Activated naive CD8-positive, alpha-beta T cell treated with anti-CD3 and anti-CD28 coated beads for 36 hours (primary cell): Measurements from ENCODE around the gene TIAM1. TPM values are rescaled to one million over a fixed set of nuclear protein-coding genes. Genes with fewer than 3 reads are reported as not detected.
A peak's percentile ranks its signal among the peaks of the same experiment; 100 is the strongest.

Source experiments
- DNase-seq: peaks from one replicate; pipeline ENCODE4 v3.0.0; 2021
- H3K27ac Mint-ChIP-seq: one replicate; pipeline ENCODE4 v1.8.0; 2022; ENCODE audit warnings: mild to moderate bottlenecking, moderate library complexity, mixed read lengths
- H3K27me3 Mint-ChIP-seq: one replicate; pipeline ENCODE4 v1.8.0; 2022; ENCODE audit warnings: mild to moderate bottlenecking, mixed read lengths
- H3K36me3 Mint-ChIP-seq: one replicate; pipeline ENCODE4 v1.8.0; 2021; ENCODE audit warnings: mild to moderate bottlenecking, mixed read lengths
- H3K4me1 Mint-ChIP-seq: one replicate; pipeline ENCODE4 v1.8.0; 2021; ENCODE audit warnings: mixed read lengths
- H3K4me3 Mint-ChIP-seq: one replicate; pipeline ENCODE4 v1.8.0; 2022; ENCODE audit warnings: mild to moderate bottlenecking, moderate library complexity, mixed read lengths
- H3K9me3 Mint-ChIP-seq: one replicate; pipeline ENCODE4 v1.8.0; 2022; ENCODE audit warnings: mixed read lengths
- total RNA-seq, 2 experiments: library from RNA; stranded (reverse); gene quantifications; one replicate each; pipeline ENCODE4 v1.2.3, GENCODE V29; 2021

The TIAM1 gene
- total RNA-seq, 2 experiments from 2014 or later = 28.2 to 29.3 TPM

- Mint-ChIP-seq H3K27me3 (no peaks in the 10 kb centered on the region), H3K4me3 (no peak overlapping the region), H3K27ac (no peak overlapping the region), H3K36me3 (peaks cover 3% of the 10 kb centered on the region), H3K4me1 (no peaks in the 10 kb centered on the region), H3K9me3 (no peaks in the 10 kb centered on the region)
- no peak for DNase-seq
These were observed 130.3 kb downstream of the TIAM1 start for GRCh38 chr21:31213787-31214186.

GRCh38 chr21:31211836-31212235, 132.2 kb downstream of the TIAM1 start:
- H3K4me3 Mint-ChIP-seq = no peak overlapping the region
- H3K9me3 Mint-ChIP-seq = no peaks in the 10 kb centered on the region
- H3K27me3 Mint-ChIP-seq = no peaks in the 10 kb centered on the region
- peaks cover 3% of the 10 kb centered on the region for H3K36me3 Mint-ChIP-seq
- DNase-seq = no peak
- no peaks in the 10 kb centered on the region for H3K4me1 Mint-ChIP-seq
- H3K27ac Mint-ChIP-seq = no peak overlapping the region

GRCh38 chr21:31205412-31205811, 138.6 kb downstream of the TIAM1 start:
- Mint-ChIP-seq H3K36me3 (no peaks in the 10 kb centered on the region), H3K4me1 (peaks cover 8% of the 10 kb centered on the region), H3K9me3 (no peaks in the 10 kb centered on the region), H3K4me3 (no peak overlapping the region), H3K27me3 (no peaks in the 10 kb centered on the region), H3K27ac (no peak overlapping the region)
- DNase-seq = no peak

GRCh38 chr21:31204801-31205200, 139.3 kb downstream of the TIAM1 start:
- Mint-ChIP-seq H3K4me1 (peaks cover 8% of the 10 kb centered on the region), H3K27me3 (no peaks in the 10 kb centered on the region), H3K9me3 (no peaks in the 10 kb centered on the region), H3K4me3 (no peak overlapping the region), H3K27ac (no peak overlapping the region), H3K36me3 (no peaks in the 10 kb centered on the region)
- no peak for DNase-seq

GRCh38 chr21:31203431-31204054, 140.5 kb downstream of the TIAM1 start:
- H3K27me3 Mint-ChIP-seq = no peaks in the 10 kb centered on the region
- H3K9me3 Mint-ChIP-seq = no peaks in the 10 kb centered on the region
- no peak overlapping the region for H3K27ac Mint-ChIP-seq
- peaks cover 13% of the 10 kb centered on the region for H3K4me1 Mint-ChIP-seq
- DNase-seq = no peak
- no peak overlapping the region for H3K4me3 Mint-ChIP-seq
- H3K36me3 Mint-ChIP-seq = no peaks in the 10 kb centered on the region

GRCh38 chr21:31201548-31201947, 142.5 kb downstream of the TIAM1 start:
- no peak overlapping the region for H3K27ac Mint-ChIP-seq
- no peaks in the 10 kb centered on the region for H3K9me3 Mint-ChIP-seq
- H3K27me3 Mint-ChIP-seq = no peaks in the 10 kb centered on the region
- H3K4me3 Mint-ChIP-seq = no peak overlapping the region
- H3K4me1 Mint-ChIP-seq = peaks cover 21% of the 10 kb centered on the region
- DNase-seq = no peak
- H3K36me3 Mint-ChIP-seq = no peaks in the 10 kb centered on the region

- Mint-ChIP-seq H3K27me3 (no peaks in the 10 kb centered on the region), H3K4me3 (no peak overlapping the region), H3K36me3 (no peaks in the 10 kb centered on the region), H3K9me3 (no peaks in the 10 kb centered on the region), H3K4me1 (peaks cover 24% of the 10 kb centered on the region), H3K27ac (no peak overlapping the region)
- no peak for DNase-seq
These were observed 142.9 kb downstream of the TIAM1 start for GRCh38 chr21:31201144-31201543.

GRCh38 chr21:31198575-31198974, 145.5 kb downstream of the TIAM1 start:
- no peak overlapping the region for H3K4me3 Mint-ChIP-seq
- H3K4me1 Mint-ChIP-seq = peaks cover 39% of the 10 kb centered on the region
- peaks cover 7% of the 10 kb centered on the region for H3K36me3 Mint-ChIP-seq
- H3K27ac Mint-ChIP-seq = no peak overlapping the region
- DNase-seq = no peak
- no peaks in the 10 kb centered on the region for H3K27me3 Mint-ChIP-seq
- H3K9me3 Mint-ChIP-seq = no peaks in the 10 kb centered on the region

- no peak for DNase-seq
- Mint-ChIP-seq H3K27me3 (no peaks in the 10 kb centered on the region), H3K4me3 (no peak overlapping the region), H3K9me3 (no peaks in the 10 kb centered on the region), H3K36me3 (peaks cover 10% of the 10 kb centered on the region), H3K27ac (no peak overlapping the region), H3K4me1 (peaks cover 37% of the 10 kb centered on the region)
These were observed 147.3 kb downstream of the TIAM1 start for GRCh38 chr21:31196724-31197123.

GRCh38 chr21:31195334-31196015, 148.6 kb downstream of the TIAM1 start:
- H3K9me3 Mint-ChIP-seq = no peaks in the 10 kb centered on the region

GRCh38 chr21:31194510-31195293, 149.4 kb downstream of the TIAM1 start:
- Mint-ChIP-seq H3K27me3 (no peaks in the 10 kb centered on the region), H3K4me3 (no peak overlapping the region), H3K4me1 (peaks cover 42% of the 10 kb centered on the region), H3K27ac (peak overlapping the region; percentile 81), H3K36me3 (peaks cover 10% of the 10 kb centered on the region), H3K9me3 (no peaks in the 10 kb centered on the region)
- DNase-seq = no peak

More at GRCh38 chr21:31195334-31196015, 148.6 kb downstream of the TIAM1 start:
- Mint-ChIP-seq H3K27me3 (no peaks in the 10 kb centered on the region), H3K4me1 (peaks cover 37% of the 10 kb centered on the region), H3K27ac (peak overlapping the region; percentile 81), H3K36me3 (peaks cover 10% of the 10 kb centered on the region), H3K4me3 (peak overlapping the region; percentile 36)
- DNase-seq = no peak

- H3K4me3 Mint-ChIP-seq = no peak overlapping the region
- peaks cover 39% of the 10 kb centered on the region for H3K4me1 Mint-ChIP-seq
- H3K27me3 Mint-ChIP-seq = no peaks in the 10 kb centered on the region
- no peaks in the 10 kb centered on the region for H3K9me3 Mint-ChIP-seq
- H3K36me3 Mint-ChIP-seq = peaks cover 10% of the 10 kb centered on the region
- no peak for DNase-seq
- H3K27ac Mint-ChIP-seq = no peak overlapping the region
These were observed 150.3 kb downstream of the TIAM1 start for GRCh38 chr21:31193761-31194160.

- H3K4me3 Mint-ChIP-seq = no peak overlapping the region
- H3K27me3 Mint-ChIP-seq = no peaks in the 10 kb centered on the region
- H3K4me1 Mint-ChIP-seq = peaks cover 45% of the 10 kb centered on the region
- peaks cover 18% of the 10 kb centered on the region for H3K36me3 Mint-ChIP-seq
- no peak overlapping the region for H3K27ac Mint-ChIP-seq
- no peak for DNase-seq
- H3K9me3 Mint-ChIP-seq = no peaks in the 10 kb centered on the region
These were observed 152.5 kb downstream of the TIAM1 start for GRCh38 chr21:31191553-31191952.

- H3K4me1 Mint-ChIP-seq = peaks cover 44% of the 10 kb centered on the region
- peaks cover 24% of the 10 kb centered on the region for H3K36me3 Mint-ChIP-seq
- H3K27me3 Mint-ChIP-seq = no peaks in the 10 kb centered on the region
- no peaks in the 10 kb centered on the region for H3K9me3 Mint-ChIP-seq
- no peak overlapping the region for H3K4me3 Mint-ChIP-seq
- H3K27ac Mint-ChIP-seq = no peak overlapping the region
- DNase-seq = no peak
These were observed 153.5 kb downstream of the TIAM1 start for GRCh38 chr21:31190516-31190915.

- H3K4me3 Mint-ChIP-seq = peak overlapping the region; percentile 9
- peak overlapping the region; percentile 78 for H3K27ac Mint-ChIP-seq
- no peaks in the 10 kb centered on the region for H3K27me3 Mint-ChIP-seq
- peaks cover 3% of the 10 kb centered on the region for H3K9me3 Mint-ChIP-seq
- H3K4me1 Mint-ChIP-seq = peaks cover 57% of the 10 kb centered on the region
- DNase-seq = no peak
- H3K36me3 Mint-ChIP-seq = peaks cover 26% of the 10 kb centered on the region
These were observed 156.6 kb downstream of the TIAM1 start for GRCh38 chr21:31187499-31187898.
